Germinal center (tissue), 1 donor: ENCODE measurements around the gene ST6GALNAC3.

ENCODE experiments used
- DNase-seq: peaks from one replicate; pipeline ENCODE4 v3.0.0; 2012; ENCODE audit warnings: mixed read lengths, low spot score

Gene ST6GALNAC3

GRCh38 chr1:76433526-76433925, 359.0 kb downstream of the ST6GALNAC3 start:
- DNase-seq = no peak

DNA sequence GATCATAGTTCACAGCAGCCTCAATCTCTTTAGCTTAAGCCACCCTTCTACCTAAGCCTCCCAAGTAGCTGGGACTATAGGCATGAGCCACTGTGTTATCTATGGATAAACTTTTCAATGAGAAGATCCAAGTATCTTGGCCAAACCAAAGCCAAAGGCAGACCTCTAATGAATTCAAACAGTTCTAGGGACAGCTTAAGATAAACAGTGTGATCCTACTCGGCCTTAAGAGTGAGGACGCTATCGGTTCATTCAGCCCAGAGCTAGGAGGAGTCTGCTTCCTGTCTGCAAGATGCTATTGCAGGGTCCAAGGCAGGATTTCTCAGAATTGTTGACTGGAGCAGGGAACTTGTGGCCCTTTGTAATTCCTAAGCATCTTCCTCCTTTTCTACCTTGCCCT, 368.7 kb downstream of the ST6GALNAC3 start:
- DNase-seq = no peak

DNA sequence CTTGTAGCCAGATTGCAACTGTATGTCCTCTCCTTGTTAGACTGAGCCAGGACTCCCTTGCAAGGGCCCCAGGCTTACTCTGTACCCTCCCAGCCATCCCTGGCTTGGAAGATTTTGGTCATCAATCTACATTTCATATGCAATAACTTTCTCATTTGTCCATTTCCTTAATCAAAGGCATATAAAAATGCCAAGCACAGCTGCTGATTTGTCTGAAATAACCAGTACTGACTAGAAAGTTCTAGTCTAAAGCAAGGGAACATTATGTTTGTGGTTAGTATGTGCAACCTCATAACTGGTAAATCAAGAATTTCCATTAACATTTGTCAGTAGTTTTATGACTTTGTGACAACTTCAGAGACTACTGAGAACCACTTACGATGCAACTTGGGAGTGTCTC, 370.2 kb downstream of the ST6GALNAC3 start:
- no peak for DNase-seq

- no peak for DNase-seq
Observed at GRCh38 chr1:76450229-76450628, 375.7 kb downstream of the ST6GALNAC3 start.

DNA sequence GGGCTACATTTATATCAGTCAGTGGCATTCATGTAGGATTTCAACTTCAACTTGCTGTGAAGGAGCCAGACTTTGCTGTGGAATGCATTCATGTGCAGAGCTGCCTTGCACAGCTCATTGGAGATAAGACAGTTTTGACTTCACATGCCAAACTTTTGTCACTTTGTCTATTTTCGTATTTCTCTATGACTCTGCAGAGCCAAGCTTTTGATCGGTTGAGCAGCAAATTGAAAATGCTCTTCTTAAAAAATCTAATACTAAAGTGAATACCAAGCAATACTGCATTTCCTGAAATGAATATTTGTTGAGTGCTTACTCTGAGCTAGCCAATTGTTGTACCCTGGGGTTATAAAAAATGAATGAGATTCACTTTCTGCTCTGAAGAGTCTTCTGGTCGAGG, 388.7 kb downstream of the ST6GALNAC3 start:
- no peak for DNase-seq

DNA sequence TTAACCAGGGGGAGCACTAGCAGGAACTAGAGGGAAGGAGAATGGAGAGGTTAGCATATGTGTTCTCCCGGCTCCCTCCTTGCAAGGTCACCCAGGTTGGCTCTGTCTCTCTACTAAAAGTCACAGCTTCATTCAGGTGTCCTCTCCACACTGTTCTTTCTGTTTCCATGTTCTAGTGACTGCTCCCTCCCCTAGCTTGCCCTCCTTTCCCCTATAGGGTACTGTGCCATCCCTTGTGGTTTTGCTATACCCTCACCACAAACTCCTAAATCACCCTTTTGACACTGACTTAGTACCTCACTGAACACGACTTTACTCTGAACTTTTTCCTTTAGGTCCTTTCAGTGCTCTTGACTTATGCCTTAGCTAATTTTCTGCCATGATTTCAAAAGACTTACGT, 389.3 kb downstream of the ST6GALNAC3 start:
- no peak for DNase-seq

DNA sequence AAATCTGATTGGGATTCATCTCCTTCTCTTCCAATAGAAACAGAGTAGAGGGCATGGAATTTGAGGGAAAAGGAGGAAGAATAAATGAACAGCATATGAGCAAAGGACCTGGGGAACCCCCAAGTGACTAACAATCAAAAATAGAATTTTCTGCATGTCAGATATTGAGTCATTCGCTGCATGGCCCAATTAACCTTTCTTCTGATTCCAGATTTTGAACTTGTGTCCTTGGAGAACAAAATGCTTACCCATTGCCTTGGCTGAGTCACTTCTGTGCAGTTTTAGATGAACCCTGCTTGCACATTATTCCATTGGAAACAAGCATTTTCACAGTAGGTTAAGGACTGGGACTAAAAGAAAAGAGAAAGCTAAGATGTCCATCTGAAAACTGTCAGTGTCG, 390.5 kb downstream of the ST6GALNAC3 start:
- no peak for DNase-seq

- DNase-seq = no peak
Observed at GRCh38 chr1:76470166-76470565, 395.6 kb downstream of the ST6GALNAC3 start.

- DNase-seq = no peak
Observed at GRCh38 chr1:76471536-76471935, 397.0 kb downstream of the ST6GALNAC3 start.

- DNase-seq = no peak
Observed at GRCh38 chr1:76473591-76473990, 399.0 kb downstream of the ST6GALNAC3 start.

DNA sequence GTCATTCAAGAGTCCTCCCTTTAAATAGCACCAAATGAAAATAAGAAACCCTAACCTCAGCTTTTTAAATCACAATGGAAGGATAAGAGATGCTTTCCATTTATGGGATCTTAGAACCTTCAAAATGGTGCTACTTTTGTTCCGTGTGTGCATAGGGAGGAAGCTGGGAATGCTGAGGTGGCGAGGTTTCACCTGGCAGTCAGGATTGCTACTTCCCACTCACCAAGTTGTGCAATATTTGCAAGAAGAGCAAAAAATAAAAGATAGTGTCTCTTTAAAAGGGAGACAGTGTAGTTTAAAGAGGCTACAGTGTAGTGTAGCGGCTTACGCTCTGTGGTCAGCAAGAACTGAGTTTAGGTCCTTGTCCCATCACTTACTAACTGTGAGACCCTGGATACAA, 400.4 kb downstream of the ST6GALNAC3 start:
- DNase-seq = no peak

DNA sequence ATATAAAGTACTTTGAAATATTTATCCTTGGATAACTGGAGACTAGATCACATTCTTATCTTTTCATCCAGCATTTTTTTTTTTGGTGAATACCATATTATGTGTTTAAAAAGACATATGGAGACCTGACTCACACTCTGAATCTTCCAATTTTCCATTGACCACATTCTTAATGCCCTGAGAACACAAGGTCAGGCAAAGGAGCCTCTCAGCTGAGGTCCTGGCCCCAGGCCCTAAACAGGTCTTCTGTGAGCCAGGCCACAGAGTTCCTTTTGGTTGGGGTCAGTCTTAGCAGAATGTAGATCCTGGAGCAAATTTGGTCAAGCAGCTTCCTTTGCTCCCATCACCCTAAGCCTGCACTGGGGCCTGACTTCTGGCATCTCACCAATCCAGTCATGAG, 402.6 kb downstream of the ST6GALNAC3 start:
- DNase-seq = no peak

DNA sequence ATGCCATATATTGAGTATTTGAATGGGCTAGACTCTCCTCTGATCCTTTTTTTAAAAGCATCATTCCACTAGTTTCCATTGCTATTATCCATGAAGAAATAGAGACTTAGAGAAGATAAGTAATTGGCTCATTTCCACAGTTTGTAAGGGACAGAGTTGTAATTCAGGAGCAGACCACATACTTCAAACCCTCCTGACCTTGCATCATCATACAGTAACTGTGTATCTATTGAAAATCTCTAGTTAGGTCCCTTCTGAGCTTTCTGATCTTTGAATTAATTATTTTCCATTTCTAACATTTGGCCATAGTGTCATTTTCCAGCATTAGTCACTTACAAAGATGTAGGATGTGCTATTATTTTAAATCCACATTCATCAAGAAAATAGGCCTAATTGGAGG, 406.3 kb downstream of the ST6GALNAC3 start:
- no peak for DNase-seq

DNA sequence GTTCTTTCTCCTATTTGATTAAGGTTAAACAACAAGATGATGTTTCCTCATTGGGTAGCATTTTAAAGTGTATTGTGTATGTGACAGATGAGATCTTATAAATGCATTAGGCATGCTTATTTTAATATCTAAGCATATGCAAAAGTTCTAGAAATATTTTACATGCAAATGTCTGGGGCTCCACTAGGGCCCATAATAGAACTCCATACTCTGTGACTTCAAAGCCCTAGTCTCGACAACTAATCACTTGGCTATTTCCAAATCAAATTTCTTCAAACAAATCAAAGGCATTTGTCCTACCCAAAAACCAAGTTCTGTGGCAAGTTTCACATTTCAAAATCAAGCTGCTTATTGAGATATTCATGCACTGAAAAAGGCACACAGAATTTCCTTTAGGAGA, 407.1 kb downstream of the ST6GALNAC3 start:
- no peak for DNase-seq

DNA sequence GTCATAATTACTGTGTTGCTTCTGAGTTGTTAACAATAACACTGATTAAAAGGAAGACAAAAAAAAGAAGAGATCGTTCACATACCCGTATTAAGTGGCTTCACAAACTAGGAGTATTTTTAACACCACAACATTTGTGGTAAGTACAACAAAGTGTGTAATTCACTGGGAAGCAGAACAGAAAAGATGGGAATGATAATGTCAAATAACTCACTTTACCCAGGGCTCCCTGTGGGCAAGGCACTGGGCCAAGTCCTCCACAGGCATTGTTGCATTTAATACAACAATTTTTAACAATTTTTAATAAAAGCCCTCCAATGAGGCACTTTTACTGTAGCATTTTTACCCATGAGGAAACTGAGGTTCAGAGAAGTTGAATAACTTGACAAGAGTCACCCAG, 407.7 kb downstream of the ST6GALNAC3 start:
- no peak for DNase-seq

GRCh38 chr1:76491737-76492136, 417.2 kb downstream of the ST6GALNAC3 start:
- DNase-seq = no peak

- no peak for DNase-seq
Observed at GRCh38 chr1:76492752-76493430, 418.3 kb downstream of the ST6GALNAC3 start.

DNA sequence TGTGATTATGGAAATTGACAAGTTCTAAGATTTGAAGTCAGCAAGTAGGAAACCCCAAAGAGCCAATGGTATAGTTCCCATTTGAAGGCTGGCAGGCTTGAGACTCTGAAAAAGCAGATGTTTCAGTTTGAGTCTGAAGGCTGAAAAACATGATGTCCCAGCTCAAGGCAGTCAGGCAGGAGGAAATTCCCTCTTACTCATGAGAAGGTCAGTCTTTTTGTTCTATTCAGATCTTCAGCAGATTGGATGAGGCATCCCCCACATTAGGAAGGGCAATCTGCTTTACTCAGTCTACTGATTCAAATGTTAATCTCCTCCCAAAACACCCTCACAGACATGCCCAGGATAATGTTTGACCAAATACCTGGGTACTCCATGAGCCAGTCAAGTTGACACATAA, 420.3 kb downstream of the ST6GALNAC3 start:
- no peak for DNase-seq

DNA sequence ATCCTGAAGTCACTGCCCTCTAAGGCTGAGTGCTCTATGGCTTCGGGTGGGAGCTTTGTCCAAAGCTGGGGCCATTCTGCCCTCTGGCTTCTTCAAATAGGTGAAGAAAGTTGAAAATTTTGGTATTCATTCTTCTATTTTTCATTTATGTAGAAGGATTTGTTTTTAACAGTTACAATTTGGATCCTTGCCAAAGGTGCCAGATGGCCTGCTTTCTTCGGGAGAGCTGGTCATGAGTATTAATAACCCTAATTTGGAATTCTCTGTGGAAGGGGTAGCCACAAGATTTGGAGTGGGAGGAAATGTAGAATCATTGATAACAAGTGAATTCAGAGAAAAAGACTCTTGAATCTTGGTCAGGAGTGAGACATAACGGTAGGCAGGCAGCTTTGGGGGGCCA, 422.3 kb downstream of the ST6GALNAC3 start:
- DNase-seq = no peak

DNA sequence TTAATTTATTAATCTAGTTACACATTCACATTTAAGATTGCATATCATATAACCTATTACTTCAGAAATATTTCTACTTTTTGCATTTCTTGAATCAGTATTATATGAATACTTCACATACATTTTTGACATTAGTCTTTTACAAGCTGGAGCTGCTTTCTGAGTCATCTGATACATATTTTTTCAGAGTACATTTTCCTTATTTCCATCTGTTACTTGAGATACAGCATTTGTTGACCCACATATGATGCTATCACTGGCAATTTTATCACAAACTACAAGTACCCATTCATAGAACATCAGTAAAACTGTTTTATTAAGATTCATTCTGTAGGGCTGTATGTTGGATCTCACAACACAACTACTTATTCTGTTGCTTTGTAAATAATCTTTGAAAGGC, 425.6 kb downstream of the ST6GALNAC3 start:
- DNase-seq = no peak

- DNase-seq = no peak
Observed at GRCh38 chr1:76501136-76501535, 426.6 kb downstream of the ST6GALNAC3 start.

- DNase-seq = no peak
Observed at GRCh38 chr1:76501586-76502219, 427.2 kb downstream of the ST6GALNAC3 start.

- no peak for DNase-seq
Observed at GRCh38 chr1:76503100-76503499, 428.6 kb downstream of the ST6GALNAC3 start.

DNA sequence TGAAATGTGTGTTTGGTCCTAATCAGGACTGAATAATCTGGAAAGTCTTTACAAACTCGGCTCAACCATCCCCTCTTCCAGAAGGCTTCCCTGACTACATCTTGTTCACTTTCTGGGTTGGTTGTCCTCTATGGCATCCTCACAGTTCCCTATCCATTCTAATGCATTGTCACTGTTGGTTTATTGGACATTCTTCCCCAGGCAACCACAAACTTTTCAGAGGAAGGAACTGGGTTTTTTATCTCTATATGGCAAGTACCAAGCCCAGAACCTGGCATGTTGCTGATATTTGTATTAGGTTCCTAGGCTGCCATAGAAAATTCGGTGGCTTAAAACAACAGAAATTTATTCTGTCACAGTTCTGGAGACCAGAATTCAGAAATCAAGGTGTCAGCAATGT, 429.2 kb downstream of the ST6GALNAC3 start:
- no peak for DNase-seq
